HEK293T (cell line): ENCODE measurements around the gene ALX3.

ENCODE experiments used
- CTCF ChIA-PET: fragments of 350-600 bp; formaldehyde crosslinking; extraction: SDS; loops from one replicate; lab custom pipeline; 2021; ENCODE audit warnings: antibody characterized with exemption, inconsistent platforms; lab: Yijun Ruan, JAX
- POLR2A ChIA-PET: fragments of 350-600 bp; formaldehyde crosslinking; extraction: SDS; loops from one replicate; lab custom pipeline; 2020; ENCODE audit warnings: antibody characterized with exemption, inconsistent platforms; lab: Yijun Ruan, JAX
- DNase-seq: peaks from one replicate; pipeline ENCODE4 v3.0.0; 2012; ENCODE audit warnings: mixed read lengths; ENCODE audit errors: extremely low spot score
- ARNT ChIP-seq: fragments of 450-650 bp; IDR thresholded peaks from 2 replicates; pipeline ENCODE4 v1.6.1; 2017; ENCODE audit warnings: mild to moderate bottlenecking
- BHLHE40 ChIP-seq: fragments of 450-650 bp; IDR thresholded peaks from 2 replicates; pipeline ENCODE4 v1.6.1; 2016; ENCODE audit warnings: mild to moderate bottlenecking, moderate library complexity, borderline replicate concordance
- CTBP1 ChIP-seq: fragments of 450-650 bp; IDR thresholded peaks from 2 replicates; pipeline ENCODE4 v1.6.1; 2016; ENCODE audit warnings: borderline replicate concordance
- ELF4 ChIP-seq: fragments of 450-650 bp; IDR thresholded peaks from 2 replicates; pipeline ENCODE4 v1.6.1; 2017; ENCODE audit warnings: antibody characterized with exemption
- FOXA1 ChIP-seq: fragments of 450-650 bp; IDR thresholded peaks from 2 replicates; pipeline ENCODE4 v1.6.1; 2016; ENCODE audit warnings: mild to moderate bottlenecking
- FOXK2 ChIP-seq: fragments of 450-650 bp; IDR thresholded peaks from 2 replicates; pipeline ENCODE4 v1.6.1; 2016; ENCODE audit warnings: mild to moderate bottlenecking
- FOXM1 ChIP-seq: fragments of 450-650 bp; IDR thresholded peaks from 2 replicates; pipeline ENCODE4 v1.6.1; 2017; ENCODE audit warnings: mild to moderate bottlenecking, borderline replicate concordance
- HDGF ChIP-seq: fragments of 450-650 bp; IDR thresholded peaks from 2 replicates; pipeline ENCODE4 v1.6.1; 2017; ENCODE audit warnings: antibody characterized with exemption, borderline replicate concordance
- L3MBTL2 ChIP-seq: fragments of 450-650 bp; conservative IDR thresholded peaks from 2 replicates; pipeline ENCODE4 v1.6.1; 2016; ENCODE audit warnings: mild to moderate bottlenecking
- LEF1 ChIP-seq: fragments of 450-650 bp; IDR thresholded peaks from 2 replicates; pipeline ENCODE4 v1.6.1; 2017; ENCODE audit warnings: mild to moderate bottlenecking, borderline replicate concordance
- NFRKB ChIP-seq: fragments of 450-650 bp; IDR thresholded peaks from 2 replicates; pipeline ENCODE4 v1.6.1; 2016; ENCODE audit warnings: mild to moderate bottlenecking, moderate library complexity
- PKNOX1 ChIP-seq: fragments of 450-650 bp; IDR thresholded peaks from 2 replicates; pipeline ENCODE4 v1.6.1; 2016
- SP1 ChIP-seq: fragments of 450-650 bp; IDR thresholded peaks from 2 replicates; pipeline ENCODE4 v1.6.1; 2017
- SUZ12 ChIP-seq: fragments of 450-650 bp; IDR thresholded peaks from 2 replicates; pipeline ENCODE4 v1.6.1; 2016; ENCODE audit warnings: mild to moderate bottlenecking
- TARDBP ChIP-seq: fragments of 450-650 bp; IDR thresholded peaks from 2 replicates; pipeline ENCODE4 v1.6.1; 2016
- ZNF384 ChIP-seq: fragments of 450-650 bp; IDR thresholded peaks from 2 replicates; pipeline ENCODE4 v1.6.1; 2016

ALX3 gene

GRCh38 chr1:110064576-110065337, 5.7 kb downstream of the ALX3 start:
- ChIA-PET CTCF (interaction anchor here (1.4 kb wide), 1 partner anchor 23 kb away, joined by 5 read pairs; no protein-coding TSS in a partner anchor), POLR2A (interaction anchor here (1.4 kb wide), 1 partner anchor 13 kb away, joined by 3 read pairs; no protein-coding TSS in a partner anchor)
- DNase-seq = no peak
- TF ChIP-seq FOXM1 = no peak

- CTCF ChIA-PET = interaction anchor here (1.0 to 1.4 kb wide), 2 partner anchors 24 kb away, joined by 5 read pairs; no protein-coding TSS in a partner anchor
- POLR2A ChIA-PET = no interaction called here
- no peak for DNase-seq
- TF ChIP-seq BHLHE40 (no peak), FOXM1 (no peak), LEF1 (no peak), FOXA1 (no peak), CTBP1 (no peak), ELF4 (no peak)
These were observed 6.7 kb downstream of the ALX3 start for GRCh38 chr1:110063781-110064180.

DNA sequence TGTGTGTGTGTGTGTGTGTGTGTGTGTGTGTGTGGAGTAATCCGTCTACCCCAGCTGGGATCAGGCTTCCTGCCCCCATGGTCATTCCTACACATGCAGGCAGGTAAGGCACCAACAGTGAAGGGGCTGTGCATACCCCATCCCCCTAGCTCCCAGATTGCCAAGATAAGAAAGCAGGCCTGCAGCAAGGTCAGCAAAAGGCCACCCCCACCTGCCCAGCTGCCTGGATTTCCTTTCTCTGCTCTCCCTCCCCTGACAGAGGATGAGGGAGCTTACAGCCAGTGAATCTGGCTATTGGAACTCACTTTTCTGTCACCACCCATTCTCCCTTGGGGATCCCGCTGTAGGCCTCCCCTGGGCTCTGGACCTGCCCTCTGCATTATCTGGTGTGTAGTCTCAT, 7.9 kb downstream of the ALX3 start:
- ChIA-PET POLR2A (interaction anchor here (1.4 kb wide), 1 partner anchor 9 kb away, joined by 5 read pairs; no protein-coding TSS in a partner anchor), CTCF (interaction anchor here (0.8 kb wide), 1 partner anchor 17 kb away, joined by 3 read pairs; no protein-coding TSS in a partner anchor)
- no peak for DNase-seq
- TF ChIP-seq TARDBP (no peak), FOXA1 (no peak), ZNF384 (no peak), BHLHE40 (no peak), FOXM1 (no peak), ARNT (no peak), FOXK2 (no peak), ELF4 (no peak), L3MBTL2 (no peak), CTBP1 (no peak), LEF1 (no peak), HDGF (no peak)

DNA sequence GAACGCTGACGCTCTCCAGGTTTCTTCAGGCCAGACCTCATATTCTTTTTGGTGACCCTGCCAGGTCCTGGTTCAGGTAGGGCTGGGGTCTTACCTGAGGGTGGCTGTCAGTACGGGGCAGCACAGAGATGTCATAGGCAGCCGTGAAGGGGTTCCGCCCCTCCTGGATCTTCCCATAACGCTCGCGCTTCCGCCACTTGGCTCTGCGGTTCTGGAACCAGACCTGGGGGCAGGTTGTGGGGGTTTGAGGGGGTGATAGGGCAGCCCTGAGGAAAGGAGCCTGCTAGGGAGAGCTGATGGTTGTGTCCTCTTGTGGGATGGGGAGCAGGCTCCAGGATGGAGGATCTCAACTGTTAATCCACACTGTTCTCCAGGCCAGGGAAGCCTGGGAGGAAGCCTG, 9.1 kb downstream of the ALX3 start:
- ChIA-PET POLR2A (interaction anchor here (1.4 kb wide), 1 partner anchor 10 kb away, joined by 5 read pairs; no protein-coding TSS in a partner anchor), CTCF (interaction anchor here (2.0 kb wide), 1 partner anchor 16 kb away, joined by 7 read pairs; no protein-coding TSS in a partner anchor)
- DNase-seq = no peak
- no peak for TF ChIP-seq BHLHE40
- TF ChIP-seq NFRKB = no peak
- no peak for TF ChIP-seq LEF1
- TF ChIP-seq CTBP1 = no peak
- TF ChIP-seq PKNOX1 = no peak
- TF ChIP-seq ZNF384 = no peak
- no peak for TF ChIP-seq ELF4
- no peak for TF ChIP-seq HDGF
- no peak for TF ChIP-seq FOXA1
- no peak for TF ChIP-seq L3MBTL2
- TF ChIP-seq ARNT = no peak
- no peak for TF ChIP-seq SP1
- no peak for TF ChIP-seq FOXK2
- no peak for TF ChIP-seq TARDBP
- no peak for TF ChIP-seq SUZ12

- POLR2A ChIA-PET = no interaction called here
- TF ChIP-seq FOXM1 (no peak), ELF4 (no peak), FOXA1 (no peak), SUZ12 (no peak), ZNF384 (no peak), FOXK2 (no peak), TARDBP (no peak), PKNOX1 (no peak), CTBP1 (no peak), L3MBTL2 (no peak), LEF1 (no peak), HDGF (no peak), ARNT (no peak), NFRKB (no peak), BHLHE40 (no peak), SP1 (no peak)
- no peak for DNase-seq
These were observed 9.8 kb downstream of the ALX3 start for GRCh38 chr1:110060662-110061060.

DNA sequence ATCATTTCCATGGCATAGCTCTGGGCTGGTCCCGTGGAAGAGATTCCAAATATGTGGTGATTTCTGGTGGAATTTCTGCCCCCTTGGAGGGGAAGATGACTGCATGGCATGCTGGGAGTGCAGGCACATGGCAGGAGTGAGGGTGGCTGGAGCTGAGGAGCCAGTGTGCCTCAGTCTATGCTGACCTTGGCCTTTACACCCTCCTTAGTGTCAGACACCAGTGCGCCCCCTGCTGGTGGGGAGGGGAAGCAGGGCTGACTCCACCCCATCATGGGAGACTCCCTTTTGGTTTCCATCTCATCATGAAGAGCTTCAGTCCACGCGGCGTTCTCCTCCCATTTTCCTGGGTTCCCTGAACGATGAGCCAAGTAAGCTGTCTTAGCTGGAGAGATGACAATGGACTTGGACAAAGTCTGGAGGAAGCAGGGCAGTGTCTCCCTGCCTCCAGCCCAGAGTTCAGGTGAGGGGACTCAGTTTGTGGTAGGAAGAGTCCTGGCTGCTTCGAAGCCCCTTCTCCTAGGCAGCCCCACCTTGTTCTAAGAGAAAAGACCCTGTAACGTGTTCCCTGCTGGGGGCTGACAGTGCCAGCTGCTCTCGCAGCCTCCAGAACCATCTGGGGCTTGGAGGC, 10.3 kb downstream of the ALX3 start:
- peak; percentile 87 for DNase-seq
- POLR2A ChIA-PET = no interaction called here
- TF ChIP-seq BHLHE40 = no peak
- TF ChIP-seq FOXM1 = no peak
- TF ChIP-seq TARDBP = no peak
- no peak for TF ChIP-seq SP1
- no peak for TF ChIP-seq FOXA1
- TF ChIP-seq NFRKB = no peak
- TF ChIP-seq LEF1 = no peak
- no peak for TF ChIP-seq FOXK2
- TF ChIP-seq CTBP1 = no peak
- no peak for TF ChIP-seq HDGF
- TF ChIP-seq PKNOX1 = no peak
- TF ChIP-seq ZNF384 = no peak
- no peak for TF ChIP-seq ARNT
- no peak for TF ChIP-seq ELF4
- no peak for TF ChIP-seq L3MBTL2
- no peak for TF ChIP-seq SUZ12
- CTCF ChIA-PET = interaction anchor here (0.5 to 2.0 kb wide), 23 partner anchors 9 to 1899 kb away, joined by 3 to 14 read pairs (median 5); partner anchors contain the start of genes STRIP1 and UBL4B

More at GRCh38 chr1:110060662-110061060, 9.8 kb downstream of the ALX3 start:
- CTCF ChIA-PET = interaction anchor here (0.6 to 2.0 kb wide), 18 partner anchors 10 to 529 kb away, joined by 3 to 14 read pairs (median 5); partner anchors contain the start of genes STRIP1 and UBL4B
